IPS-NIHi7 (cell line): ENCODE results near the gene SKP2.

ENCODE experiments used
- DNase-seq: peaks from one replicate; pipeline ENCODE4 v3.0.0; 2012; ENCODE audit warnings: mixed read lengths; ENCODE audit errors: extremely low spot score

Gene SKP2

DNA sequence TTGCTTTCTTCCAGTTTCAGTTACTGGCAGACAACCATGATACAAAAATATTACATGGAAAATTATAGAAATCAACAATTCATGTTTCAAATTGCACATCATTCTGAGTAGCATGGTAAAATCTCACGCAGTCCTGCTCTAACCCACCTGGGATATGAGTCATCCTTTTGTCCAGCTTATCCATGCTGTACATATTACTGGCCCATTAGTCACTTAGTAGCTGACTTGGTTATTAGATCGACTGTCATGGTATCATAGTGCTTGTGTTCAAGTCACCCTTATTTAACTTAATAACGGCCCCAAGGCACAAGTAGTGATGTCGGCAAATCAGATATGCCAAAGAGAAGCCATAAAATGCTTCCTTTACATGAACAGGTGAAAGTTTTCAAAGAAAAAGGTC lies 48.6 kb downstream of the SKP2 start:
- no peak for DNase-seq

DNA sequence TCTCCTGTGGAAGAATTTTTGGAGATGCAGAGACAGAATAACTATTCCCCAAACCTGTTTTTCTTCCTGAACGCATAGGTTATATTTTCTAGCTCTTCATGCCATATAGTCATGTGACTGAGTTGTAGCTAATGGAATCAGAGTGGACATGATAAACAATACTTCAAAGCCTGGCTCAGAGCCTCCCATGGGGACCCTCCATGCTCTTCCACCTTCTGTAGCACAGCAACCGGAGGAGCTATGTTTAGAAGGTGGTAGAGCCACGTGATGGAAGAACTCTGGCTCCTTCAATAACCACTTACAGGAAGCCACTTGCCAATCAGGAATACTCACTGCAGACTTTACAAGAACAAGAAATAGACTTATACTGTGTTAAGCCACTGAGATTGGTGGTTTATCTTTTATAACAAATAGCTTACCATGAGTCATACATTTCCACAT lies 50.6 kb downstream of the SKP2 start:
- DNase-seq, result no peak

DNA sequence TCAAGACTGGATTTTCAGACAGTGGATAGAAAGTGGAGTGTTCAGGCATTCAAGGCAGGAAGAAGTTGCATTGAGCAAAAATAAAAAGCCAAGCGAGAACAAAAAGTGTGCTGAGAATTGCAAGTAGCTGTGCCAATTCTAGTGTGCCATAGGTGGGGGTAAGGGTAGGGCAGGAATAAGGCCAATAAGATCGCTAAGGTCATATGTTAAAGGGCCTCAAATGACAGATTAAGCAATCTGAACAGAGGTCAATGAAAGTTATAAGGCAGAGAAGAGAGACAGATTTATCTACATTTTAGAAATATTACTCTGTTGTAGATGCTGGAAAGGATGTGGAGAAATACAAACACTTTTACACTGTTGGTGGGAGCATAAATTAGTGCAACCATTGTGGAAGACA lies 53.4 kb downstream of the SKP2 start:
- DNase-seq, result no peak

DNA sequence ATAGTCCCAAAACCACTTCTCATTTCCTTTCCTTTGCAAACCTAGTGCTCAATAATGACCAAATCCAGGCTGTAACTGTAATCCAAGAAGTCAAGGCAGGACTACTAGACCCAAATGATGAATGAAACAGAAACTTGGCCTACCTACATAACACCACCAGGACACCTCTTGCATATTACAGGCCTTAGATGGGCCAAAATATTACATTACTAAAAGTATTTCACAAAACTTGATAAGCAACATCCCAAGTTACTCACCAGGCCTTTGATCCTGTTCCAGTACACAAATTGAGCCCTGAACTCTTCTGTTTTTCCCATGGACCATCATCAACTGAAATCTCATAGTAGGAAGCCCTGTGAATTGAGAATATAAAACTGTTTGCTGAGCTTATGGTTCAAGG lies 55.0 kb downstream of the SKP2 start:
- no peak for DNase-seq

DNA sequence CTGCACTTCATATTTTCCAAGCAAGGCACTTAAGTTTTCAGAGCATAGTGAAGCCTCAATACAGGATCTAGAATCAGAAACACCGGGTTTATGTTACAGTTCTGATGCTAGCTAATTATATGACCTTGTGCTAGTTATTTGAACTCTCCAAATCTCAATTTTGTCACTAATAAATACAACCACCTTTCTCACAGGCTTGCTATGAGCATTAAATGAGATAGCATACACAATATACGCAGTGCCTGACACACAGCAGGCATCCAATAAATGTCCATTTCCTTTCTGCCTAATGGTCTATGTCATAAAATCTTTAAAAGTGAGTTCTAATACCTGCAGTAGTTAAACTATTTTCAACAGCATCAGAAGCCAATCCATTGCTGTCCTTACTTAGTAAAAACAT lies 56.9 kb downstream of the SKP2 start:
- DNase-seq, result no peak

DNA sequence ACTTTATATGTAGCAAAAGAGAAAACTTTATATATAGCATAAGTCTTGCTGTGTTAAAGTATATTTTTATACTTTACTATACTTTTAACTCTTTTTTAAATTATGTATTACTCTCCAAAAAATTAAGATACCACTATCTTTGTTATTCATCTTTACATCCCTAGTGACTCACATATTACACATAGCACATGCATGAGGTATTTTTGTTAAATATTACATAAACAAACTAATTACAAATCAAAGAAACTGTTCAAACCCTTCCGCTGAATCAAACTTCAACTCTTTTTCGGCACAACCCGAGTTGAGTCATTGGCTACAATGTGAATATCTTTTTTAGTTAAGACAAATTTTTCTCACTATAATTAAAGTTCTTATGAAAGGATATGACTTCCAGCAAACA lies 57.8 kb downstream of the SKP2 start:
- DNase-seq, result no peak

DNA sequence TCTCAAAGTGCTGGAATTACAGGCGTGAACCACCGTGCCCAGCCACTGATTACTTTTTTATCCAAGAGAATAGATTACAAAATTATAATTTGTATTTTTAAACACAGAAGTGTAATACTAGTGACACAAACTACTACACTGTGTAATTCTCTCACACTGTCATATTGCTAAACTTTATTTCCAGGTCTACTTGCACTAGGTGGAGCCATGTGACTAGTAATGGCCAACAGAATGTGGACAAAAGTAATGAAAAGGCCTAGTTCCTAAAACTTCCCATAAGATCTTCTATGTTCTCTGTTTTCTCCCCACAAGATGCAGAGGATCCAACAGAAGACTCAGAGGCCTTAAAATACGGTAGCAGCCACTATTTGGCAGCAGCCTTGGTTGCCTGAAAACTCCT lies 62.5 kb downstream of the SKP2 start:
- no peak for DNase-seq

DNA sequence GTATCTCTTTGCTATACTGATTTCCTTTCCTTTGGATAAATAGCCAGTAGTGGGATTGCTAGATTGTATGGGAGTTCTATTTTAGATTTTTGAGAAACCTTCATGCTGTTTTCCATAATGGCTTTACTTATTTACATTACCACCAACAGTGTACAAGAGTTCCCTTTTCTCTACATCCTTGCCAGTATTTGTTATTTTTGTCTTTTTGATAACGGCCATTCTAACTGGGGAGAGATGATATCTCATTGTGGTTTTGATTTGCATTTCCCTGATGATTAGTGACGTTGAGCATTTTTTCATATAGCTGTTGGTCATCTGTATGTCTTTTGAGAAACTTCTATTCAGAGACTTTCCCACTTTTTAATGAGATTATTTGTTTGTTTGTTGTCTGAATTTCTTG lies 64.0 kb downstream of the SKP2 start:
- DNase-seq, result no peak

DNA sequence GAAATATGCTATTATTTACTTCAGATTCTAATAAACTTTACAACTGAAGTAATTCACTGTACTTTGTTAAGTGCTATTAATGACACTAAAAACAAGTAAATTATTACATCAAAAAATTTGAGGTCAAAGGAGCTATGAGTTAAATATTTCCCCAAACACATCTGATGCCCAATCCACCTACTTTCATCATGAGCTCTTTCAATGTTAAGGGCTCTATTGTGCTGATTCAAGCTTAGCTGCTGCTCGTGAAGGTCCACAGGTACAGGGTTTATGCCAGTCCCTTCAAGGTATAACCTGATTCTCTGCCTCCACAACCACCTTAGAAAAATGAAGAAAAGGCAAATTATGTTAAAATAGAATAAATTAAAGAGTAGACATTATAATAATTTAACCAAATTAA lies 65.7 kb downstream of the SKP2 start:
- DNase-seq, result no peak

DNA sequence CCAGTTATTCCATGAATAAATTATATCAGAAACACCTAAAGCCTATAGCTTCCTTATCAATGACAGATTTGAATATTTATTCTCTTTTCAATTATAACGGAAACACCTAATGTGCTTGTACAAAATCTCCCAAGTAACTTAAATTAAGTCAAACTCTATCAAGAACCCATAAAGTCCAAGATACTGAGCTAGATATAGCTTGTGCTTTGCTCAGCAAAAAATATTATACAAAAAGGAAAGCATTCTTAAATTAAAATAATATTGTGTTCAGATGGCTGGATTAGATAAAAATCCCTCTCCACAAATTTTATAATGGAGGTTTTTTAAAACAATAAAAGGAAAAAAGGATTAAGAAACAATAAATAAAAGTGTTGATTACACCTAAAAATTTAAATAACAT lies 66.1 kb downstream of the SKP2 start:
- DNase-seq, result no peak

DNA sequence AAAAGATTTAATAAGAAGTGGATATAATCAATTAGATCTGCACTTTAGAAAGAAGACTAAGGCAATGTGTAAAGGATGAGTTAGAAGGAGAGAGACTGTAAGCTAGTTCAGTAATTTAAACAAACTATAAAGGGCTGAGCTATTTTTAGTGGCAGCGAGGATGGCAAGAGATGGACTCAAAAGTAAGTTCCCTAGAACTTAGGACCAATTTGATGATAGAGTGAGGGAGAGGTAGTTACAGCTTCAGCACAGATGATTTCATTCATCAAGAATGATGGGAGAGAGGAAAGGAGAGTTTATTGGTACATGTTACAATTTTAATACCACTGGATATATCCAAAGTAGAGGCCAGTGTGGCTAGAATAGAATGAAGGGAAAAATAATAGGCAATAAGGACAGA lies 70.7 kb downstream of the SKP2 start:
- DNase-seq, result no peak

DNA sequence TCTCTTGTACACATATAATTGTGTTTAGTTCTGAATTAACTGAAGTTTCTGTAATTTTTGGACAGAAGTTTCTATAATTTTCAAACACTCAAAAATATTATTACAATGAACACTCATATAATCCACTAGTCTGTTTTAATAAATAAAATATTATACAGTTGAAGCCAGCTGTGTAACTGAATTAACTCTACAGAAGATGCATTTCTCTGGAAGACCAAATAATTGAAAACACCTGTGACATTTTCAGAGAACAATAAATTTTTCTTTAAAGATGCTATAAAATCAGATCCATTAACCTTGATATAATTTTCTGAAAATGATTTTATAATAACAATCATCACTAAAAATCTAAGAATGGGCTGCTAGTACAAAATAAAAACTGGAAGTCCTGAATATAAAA lies 75.1 kb downstream of the SKP2 start:
- no peak for DNase-seq

DNA sequence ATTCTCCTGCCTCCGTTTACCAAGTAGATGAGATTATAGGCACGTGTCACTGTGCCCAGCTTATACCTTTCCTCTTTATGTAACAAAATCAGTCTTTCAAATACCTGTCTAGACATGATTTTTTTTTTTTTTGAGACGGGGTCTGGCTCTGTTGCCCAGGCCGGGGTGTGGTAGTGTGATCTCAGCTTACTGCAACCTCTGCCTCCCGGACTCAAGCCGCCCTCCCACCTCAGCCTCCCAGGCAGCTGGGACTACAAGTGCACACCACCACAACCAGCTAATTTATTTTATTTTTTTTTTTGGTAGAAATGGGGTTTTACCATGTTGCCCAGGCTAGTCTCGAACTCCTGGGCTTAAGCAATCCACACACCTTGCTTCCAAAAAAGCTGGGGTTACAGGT lies 76.6 kb downstream of the SKP2 start:
- no peak for DNase-seq

DNA sequence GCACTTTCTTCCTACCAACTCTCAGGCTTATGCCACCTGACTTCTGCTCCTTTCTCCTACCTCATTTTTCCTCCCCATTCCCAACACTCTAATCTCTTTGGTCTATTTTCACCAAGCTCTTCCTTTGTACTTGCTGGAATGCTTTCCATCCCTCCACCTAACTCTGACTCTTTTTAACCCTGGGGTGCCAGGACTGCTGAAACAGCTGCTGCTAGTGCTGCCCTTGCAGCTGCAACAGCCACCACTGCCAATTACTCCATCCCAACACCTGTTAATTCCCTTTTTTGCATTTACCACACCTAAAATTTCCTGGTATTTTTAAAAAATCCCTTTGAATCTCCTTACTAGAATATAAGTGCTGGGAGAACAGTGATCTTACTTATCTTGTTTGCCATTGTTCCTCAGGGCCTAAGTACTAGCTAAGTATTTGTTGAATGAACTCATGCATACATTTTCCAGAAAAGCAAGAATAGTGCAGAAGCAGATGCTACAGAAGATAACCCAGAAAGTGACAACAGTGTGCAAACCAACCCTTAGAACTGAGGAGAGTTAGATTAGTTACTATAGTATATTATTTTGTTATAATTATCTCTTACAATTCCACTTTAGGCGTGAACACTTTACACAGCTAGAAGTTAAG lies 78.4 kb downstream of the SKP2 start:
- no peak for DNase-seq

DNA sequence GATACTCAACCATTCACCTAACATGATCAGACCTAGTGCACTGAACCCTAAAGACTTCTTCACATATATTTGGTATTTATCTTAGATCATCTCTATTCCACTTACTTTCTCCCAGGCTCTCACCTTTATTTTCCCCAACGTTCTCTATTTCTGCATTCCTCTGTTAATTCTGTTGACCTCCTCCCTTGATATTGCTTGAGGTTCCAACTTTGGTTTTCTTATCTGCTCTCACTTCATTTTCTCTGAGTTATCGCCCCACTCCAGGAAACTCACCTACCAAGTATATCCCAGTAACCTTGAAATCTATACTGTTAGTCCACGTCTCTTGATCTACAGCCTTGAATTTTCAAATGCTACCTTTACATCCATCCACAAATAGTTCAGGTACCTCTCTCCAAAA lies 80.6 kb downstream of the SKP2 start:
- no peak for DNase-seq
